ENCODE measurements around the gene PBOV1.
"Not testable (repeated sequence)": the region's sequence is repeated elsewhere in the genome, so short reads cannot be mapped to it uniquely, and the experiment has no call there.

PBOV1 gene

DNA sequence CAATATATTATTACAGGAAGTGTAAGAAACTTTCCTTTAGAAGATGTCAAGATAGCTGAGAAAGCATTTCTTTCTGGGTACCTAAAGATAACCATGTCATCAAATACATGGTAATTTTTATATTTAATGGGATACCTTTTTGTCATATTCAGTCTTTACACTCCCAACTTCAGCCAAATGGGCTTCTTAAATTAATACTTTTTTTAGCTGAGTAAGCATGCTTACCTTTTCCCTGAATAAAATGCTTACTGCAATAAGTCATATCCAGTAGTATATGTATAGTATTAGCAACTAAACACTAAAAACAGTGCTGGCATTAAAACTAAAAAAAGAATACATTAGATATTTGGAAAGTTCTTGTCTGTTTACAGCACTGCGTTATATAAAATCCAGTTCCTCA lies 17.4 kb upstream of the PBOV1 start:
- no peak for DNase-seq

DNA sequence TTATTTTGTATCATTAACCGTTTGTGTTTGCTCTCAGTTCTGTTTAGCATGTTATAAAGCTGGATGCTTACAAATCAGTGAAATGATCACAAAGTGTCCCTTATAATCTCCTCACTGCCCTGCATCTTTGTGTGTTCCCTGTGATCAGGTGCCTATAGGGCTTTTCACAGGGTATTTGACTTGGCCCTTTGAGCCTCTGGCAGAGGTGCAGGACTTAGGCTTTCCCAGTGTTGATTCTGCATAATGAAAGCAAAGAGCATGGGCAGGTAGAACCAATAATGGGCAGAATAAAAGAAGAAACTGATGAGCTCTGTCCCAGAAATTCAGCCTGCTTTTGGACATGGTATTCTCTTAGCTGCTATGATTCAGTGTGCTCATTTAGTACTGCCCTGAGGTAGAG lies 16.9 kb upstream of the PBOV1 start:
- DNase-seq = no peak

DNA sequence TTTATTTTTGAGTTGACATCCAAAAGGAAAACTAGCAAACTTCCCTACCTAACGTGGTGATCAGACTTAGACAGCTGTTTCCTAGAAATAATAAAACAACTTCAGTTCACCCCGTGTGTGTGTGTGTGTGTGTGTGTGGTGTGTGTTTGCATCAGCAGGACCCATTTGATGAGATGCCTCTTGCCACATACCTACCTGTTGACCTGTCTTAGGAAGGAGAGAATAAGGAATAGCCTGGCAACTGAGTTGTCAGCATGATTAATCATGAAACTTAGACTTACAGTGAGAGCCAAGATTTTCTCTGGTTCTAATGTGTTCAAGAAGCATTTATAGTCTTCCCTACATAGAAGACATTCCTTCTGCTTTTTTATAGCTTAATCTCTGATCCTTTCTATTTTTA lies 16.1 kb upstream of the PBOV1 start:
- no peak for DNase-seq

DNA sequence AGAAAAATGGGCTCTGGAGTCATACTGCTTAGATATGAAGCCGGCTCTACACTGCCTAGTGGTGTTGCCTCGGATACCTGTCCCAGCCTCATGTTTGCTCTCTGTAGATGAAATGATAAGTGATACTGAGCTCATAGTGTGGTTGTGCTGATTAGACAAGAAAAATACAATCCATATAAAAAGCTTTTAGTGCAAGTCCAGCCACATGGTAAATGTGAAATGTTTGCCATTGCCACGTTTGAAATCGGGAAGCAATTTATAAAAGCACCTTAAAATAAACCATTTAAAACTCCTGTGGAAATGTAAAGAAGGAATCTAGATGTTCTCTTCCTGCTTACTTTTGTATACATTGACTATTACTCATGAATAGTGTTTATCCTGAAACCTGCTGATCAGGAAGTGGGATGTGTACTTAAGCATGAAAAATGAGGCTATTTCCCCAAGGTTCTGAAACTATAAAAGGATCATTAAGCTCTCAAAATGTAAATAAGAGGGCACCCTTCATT lies 13.1 kb upstream of the PBOV1 start:
- no peak for DNase-seq

DNA sequence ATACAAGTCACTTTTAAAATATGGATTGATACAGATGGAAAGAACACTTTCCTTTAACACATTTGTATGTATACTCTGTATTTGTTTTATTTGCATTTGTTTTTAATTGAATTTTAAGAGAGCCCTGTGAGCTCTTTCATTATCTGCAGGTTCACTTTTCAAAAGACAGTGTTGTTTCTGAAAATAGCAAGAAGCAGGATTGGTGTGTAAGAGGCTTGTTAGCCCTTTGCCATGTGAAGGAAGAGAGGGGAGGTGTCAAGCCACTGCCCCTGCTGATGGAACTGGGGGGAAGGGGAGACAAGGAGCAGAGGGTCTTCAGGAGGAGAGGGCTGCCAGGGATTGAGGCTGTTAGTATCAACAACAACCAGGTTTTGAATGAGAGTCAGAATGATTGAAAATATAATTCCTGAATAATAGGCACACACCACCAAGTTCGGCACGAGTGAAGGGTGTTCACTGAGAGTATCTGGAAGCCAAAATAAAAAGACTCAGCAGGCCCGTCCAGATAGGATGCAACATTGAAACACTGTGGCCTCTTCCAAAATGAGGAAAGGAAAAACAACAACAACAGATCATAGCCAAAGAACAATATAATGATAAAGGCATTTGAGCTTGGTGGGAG lies 12.6 kb upstream of the PBOV1 start:
- no peak for DNase-seq

DNA sequence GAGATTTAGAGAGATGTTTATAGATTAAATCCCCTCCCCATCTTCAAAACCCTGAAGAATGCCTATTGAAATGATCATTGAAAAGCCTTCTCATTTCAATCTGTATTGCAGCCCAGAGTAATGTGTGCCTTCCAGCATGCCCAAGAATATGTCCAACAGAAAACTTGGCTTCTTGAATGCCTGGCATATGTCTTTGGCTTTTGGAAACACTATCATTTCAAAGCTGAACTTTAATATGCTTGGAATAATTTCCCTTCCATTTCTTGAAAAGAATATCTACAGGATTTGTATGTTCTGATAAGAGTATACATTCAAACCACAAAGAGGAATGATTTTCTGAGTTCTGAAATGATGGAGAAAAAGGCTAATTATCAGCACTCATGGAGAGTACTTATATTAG lies 11.9 kb upstream of the PBOV1 start:
- no peak for DNase-seq

DNA sequence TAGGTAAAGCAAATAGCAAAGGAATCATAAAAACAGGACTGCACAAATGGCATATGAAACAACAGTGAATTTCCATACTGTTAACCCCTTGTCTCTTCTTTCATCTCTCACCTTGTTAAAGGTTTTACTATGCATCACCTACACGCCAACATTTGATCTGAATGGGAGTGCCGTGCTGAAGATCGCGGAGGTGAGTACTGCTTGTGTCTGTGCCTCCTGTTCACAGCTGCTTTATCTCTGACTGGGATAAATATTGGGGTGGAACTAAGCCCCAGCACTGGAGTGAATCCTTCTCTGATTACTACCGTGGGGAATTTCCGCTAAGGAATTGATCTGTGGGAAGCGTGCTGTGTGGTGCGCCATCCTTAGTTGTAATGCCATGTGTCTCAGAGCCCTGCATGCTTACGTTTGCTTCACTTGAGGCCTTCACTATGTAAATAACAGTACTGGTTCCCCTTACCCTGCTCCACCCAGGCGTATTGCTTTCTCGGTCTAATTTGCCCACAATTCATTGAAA lies 11.4 kb upstream of the PBOV1 start:
- no peak for DNase-seq

DNA sequence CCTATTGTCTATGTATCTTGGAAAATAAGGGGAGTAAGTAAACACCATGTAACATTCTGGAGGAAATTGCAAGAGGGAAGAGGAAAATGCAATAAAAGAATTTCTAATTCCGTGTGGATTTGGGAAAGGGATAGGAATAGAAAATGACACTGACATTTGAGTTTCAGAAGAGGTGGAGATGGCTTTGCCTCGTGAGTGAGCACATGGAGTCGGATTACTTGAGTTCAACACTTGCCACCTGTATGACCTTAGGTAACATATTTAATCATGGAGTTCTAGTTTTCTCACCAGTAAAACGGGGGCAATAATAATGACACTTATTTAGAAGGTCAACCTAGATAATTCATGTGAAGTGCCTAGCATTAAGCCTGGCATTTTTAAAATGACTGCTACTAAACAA lies 10.8 kb upstream of the PBOV1 start:
- no peak for DNase-seq

DNA sequence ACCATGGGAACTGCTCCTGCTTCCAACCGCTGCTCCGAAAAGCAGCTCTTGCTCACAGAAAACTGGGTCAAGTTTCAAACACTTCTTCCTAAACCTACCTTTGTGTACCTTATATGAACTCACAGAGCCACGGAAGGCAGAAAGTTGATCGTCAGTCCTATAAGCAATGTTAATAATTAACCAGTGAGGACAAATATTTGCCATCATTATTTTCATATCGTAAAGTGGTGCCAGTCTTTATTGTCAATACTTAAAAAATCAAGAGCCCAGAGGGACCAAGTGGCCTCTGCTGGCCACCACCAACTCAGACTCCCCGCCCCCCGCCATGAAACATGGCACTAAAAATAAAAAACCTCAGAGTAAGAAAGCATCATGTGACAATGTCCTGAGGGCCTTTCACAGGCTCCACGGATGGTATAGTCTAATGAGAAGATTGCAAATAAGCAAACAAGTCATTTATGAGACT lies 9.1 kb upstream of the PBOV1 start:
- no peak for DNase-seq

DNA sequence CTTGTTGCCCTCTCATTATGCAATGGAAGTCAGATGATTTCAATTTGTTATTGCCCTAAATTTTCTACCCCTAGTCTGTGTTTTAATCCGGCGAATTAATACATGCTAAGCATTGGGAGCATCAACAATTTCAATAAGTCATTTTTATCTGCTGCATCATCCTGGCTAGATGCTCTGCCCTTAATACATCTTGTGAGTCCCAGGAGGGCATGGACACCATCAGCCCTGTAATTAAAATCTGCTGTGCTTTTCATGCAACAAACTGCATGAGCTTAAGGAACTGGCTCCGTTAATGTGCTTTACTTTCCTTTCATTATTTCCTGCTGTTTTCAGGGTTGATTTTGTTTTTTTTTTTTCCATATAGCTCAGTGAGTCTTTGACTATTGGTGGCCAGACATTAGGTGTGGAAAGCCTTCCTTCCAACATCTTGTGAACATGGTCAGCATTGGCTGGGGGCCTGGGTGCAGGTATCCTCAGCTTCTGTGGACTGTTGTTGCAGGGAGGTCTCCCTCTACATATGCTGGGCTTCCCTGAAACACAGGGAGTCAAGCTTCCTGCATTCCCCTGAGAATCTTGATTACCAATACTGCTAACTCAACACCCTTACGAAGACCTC lies 8.5 kb upstream of the PBOV1 start:
- DNase-seq = no peak

DNA sequence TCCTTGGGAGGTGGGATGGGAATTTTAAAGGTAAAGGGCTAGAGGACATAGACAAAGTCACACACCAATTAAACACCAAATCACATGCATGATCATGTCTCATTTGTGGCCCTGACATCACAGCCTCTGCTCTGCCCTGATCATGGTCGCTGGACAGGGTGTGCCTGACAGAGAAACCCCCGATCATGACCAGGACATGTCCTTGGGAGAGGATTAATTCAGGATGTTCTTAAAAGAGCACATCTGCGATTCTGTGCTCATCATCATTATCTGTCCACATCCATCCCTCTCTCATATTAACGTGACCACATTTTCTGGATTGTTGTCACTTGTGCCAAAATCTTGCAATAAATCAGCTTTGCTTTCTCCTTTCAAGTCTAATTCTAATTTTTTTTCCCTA lies 7.7 kb upstream of the PBOV1 start:
- DNase-seq = no peak

DNA sequence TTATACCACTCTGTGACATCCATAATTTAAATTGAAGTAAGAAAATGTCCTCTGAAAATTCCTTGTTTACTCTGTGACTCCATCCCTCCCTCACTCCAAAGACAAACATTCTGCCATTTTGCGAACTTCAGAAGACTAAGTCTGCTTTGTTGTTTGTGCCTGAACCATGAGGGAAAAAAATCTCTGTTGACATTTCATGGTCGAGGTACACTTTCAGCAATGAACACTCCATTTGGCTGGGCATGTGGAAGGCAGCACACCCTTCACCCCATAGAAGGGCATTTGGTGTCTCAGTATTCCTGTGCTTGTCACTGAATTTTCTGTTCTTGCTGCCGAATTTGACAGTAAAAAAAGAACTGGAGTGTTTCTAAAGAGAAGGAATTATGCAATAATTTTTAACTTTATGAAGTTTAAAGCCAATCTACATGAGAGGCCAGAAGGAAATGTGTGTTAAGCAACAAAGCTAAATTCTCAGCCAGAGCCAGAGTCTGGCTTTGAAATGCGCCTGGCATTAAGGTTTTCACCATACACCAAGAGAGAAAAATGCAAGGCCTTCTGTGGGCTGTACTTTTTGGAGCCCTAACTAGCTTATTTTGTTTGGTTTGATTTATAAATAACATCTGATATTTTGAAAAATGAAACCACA lies 4.7 kb upstream of the PBOV1 start:
- no peak for DNase-seq

DNA sequence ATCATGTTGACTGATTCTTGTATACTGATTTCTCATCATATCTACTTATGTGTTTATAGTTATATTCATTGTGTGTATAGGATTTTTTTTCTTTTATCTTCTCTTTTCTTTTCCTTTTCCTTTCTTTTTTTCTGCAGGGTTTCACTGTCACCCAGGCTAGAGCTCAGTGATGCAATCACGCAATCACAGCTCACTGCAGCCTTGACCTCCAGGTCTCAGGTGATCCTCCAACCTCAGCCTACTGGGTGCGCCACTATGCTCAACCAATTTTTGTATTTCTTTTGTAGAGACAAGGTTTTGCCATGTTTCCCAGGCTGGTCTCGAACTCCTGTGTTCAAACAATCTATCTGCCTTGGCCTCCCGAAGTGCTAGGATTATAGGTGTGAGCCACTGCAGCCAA lies 1.6 kb upstream of the PBOV1 start:
- no peak for DNase-seq

DNA sequence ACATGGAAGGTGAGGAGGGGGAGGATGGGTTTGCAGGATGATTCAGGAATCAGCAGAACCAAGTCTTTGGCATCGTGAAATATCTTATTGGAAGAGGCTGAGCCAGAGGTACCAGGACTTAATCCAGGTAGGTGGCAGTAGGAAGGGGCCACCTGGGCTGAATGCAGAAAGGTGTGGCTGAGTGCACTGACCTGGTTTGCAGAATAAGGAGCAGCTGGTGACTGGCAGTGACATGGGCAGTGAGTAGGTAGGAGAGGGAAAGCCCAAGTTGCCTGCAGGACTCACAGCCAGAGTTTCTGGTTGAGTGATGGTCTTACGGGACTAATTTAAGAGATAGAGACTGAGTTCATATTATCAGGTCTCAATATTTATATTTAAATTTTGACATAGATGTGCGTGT lies 1.1 kb upstream of the PBOV1 start:
- DNase-seq = no peak

DNA sequence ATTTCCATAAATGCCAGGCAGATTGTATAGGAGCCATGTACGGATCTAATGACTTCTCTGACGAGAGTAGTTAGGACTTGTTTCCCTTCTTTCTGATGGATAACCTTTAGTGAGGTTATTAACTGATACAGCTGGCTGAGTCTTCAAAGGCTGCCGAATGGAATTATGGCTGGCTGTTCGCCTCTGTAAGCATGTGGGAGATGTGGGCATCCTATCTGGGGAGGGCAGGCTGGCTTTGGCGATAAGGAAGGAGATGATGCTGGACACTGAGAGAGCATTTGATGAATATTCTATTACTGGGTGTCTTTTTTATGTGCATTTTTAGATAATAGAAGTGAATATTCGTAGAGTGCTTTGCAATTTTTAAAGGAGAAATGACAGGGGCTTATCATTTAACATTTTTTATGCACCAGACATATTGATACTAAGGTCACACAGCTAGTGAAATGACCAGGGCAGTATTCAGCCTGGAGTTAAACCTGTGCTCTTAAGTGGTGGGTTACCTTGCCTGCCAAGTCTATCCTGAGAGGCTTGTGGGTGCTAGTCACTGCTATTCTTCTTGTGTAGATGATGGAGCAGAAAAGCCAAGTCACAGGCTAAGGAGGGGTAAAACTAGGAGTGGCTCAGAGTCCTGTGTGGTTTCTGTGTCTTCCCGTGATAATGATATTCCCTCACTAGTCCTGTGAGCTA lies 3.1 kb downstream of the PBOV1 start:
- DNase-seq = no peak

DNA sequence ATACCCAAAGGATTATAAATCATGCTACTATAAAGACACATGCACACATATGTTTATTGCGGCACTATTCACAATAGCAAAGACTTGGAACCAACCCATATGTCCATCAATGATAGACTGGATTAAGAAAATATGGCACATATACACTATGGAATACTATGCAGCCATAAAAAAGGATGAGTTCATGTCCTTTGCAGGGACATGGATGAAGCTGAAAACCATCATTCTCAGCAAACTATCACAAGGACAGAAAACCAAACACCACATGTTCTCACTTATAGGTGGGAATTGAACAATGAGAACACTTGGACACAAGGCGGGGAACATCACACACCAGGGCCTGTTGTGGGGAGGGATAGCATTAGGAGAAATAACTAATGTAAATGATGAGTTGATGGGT lies 5.8 kb downstream of the PBOV1 start:
- not testable (repeated sequence) for DNase-seq

DNA sequence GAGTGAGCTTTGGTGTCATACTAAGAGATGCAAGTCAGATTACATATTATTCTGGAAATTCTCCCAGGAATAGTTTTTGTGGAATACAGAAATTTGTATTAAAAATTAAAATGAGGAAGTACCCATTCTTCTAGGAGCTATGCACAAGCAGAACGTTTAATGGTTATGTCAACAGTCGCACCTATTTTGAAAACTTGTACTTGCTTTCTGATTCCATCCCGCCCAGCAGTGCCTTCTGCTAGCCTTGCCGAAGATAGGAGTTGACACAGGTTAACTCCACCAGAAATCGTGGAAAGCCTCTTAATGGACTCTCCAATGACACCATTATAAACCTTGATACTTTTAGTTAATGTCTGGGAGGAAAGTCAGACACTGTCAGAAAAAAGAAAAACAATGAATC lies 6.7 kb downstream of the PBOV1 start:
- DNase-seq = no peak

DNA sequence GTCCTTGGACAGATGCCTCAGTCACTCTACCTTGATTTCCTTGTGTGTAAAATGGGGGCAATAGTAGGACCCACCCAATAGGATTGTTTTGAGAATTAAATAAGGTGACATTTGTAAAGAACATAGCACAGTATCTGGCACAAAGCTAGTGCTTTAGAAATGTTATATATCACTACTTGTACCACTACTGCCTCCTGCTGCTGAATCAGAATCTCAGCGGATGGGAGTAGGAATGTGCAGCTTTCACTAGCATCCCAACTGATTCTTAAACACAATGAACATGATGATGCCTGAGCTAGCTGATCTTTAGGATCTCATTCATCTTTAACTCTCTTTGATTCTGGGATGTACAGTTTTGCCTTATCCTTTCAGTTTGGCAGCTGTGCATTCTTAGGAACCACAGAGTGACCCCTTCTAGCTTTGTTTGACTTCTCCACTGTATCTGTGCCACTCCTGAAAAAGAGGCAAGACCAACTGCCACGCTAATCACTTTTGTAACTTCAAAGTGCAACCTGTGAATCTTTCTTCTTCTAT lies 7.2 kb downstream of the PBOV1 start:
- DNase-seq = no peak

DNA sequence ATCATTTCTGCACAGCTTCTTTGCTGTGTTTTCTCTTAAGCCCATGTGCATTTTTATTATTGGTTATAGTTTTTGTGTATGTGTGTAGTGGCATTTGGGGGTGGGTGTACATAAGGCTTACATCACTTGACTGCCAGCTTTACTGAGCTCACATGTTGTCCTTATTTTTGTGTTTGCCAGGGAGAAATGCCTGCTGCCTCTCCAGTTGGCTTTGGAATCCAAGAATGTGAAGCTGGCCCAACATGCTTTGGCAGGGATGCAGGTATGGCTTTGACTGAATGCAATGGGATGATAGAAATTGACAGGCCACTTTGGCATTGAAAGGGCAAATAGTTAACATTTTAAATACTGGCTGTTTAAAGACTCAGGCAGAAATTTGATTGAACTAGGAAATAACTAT lies 11.4 kb downstream of the PBOV1 start:
- no peak for DNase-seq

DNA sequence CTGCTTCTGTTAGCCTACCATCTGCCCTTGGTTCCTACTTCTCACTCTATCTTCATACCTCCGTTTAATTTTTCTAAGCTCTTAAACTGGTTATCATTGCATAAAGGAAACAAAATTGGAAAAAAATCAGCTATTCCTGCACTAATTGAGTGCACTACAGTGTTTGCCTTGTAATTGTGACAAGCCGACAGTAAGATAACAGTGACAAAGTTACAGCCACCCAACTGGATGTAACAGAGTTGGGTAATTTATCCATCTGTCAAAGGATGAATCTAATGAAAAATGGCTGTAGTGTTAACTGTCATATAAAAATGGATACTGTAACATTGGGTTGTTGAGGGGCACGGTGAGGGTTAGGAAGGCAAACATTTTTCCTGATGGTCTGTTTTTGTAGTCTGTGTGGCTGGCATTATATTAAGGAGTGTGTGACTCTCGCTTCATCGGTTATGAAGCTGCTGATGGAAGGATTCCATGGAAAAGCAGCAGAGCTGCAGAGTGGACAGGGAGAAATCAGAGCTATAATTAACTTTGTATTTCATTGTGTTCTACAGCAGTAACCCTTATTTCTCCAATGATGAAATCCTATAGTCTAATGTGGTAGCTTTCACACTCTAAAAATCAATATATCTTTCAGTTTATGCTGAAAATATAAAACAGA lies 12.7 kb downstream of the PBOV1 start:
- DNase-seq = no peak

DNA sequence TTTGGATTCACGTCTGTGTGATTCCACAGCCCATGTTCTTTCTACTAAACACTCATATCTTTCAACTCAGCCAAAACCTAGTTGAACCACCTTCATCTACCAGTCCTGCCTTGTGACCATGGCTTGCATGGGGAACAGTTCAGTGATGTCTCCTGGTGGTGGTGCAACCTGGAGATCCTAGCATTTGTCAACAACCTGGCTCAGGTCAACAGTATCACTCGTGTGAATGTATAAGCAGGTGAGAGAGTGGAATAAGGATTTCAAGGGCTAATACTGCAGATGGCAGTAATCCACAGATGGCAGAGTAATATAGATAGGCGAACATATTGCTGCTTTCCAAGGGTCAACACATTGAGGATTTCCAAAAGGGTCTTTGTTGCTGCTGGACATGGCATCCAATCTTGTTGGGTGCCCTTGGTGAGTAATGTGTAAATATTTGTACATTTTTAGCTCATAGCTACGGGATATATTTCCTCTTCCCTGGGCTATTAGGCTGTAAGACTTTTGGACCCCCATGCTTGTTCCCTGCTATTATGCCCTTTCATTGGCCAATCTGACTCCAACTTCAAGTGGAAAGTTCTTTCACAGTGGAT lies 13.4 kb downstream of the PBOV1 start:
- peak; percentile 17 to 67 for DNase-seq

DNA sequence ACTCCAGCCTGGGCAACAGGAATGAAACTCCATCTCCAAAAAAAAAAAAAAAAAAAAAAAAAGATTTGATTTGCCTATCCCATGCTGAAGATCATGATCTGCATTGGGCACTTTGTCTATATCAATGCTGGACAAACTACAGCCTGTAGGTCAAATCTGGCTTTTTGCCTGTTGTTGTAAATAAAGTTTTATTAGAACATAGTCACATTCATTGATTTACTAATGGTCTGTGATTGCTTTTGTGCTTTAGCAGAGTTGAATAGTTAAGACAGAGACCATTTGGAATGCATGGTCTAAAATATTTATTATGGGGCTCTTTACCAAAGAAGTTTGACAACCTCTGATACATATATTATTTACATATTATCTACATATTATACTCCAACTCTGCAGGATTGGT lies 14.0 kb downstream of the PBOV1 start:
- DNase-seq = no peak

Measured in NCI-H524 (cell line).